Astrocyte (in vitro differentiated cells and primary cell): Measurements from ENCODE around the gene CENPX. TPM values are rescaled to one million over a fixed set of nuclear protein-coding genes. Genes with fewer than 3 reads are reported as not detected.
A peak's percentile ranks its signal among the peaks of the same experiment; 100 is the strongest.

ENCODE experiments used
- DNase-seq: peaks from one replicate; pipeline ENCODE4 v3.0.0-alpha.2; 2010; ENCODE audit warnings: low read depth
- FAIRE-seq: peaks from 2 replicates; lab custom pipeline; 2011; peaks lifted over from hg19 to GRCh38; lab: Jason Lieb, UNC
- H2AFZ ChIP-seq: 2 replicates; pipeline ENCODE4 v1.6.0; 2012; ENCODE audit warnings: low read depth, low read length, inconsistent platforms
- H3K27ac ChIP-seq: 2 replicates; pipeline ENCODE4 v1.5.1; 2011; ENCODE audit warnings: low read depth, low read length, inconsistent platforms
- H3K27me3 ChIP-seq: 2 replicates; pipeline ENCODE4 v1.6.0; 2011; ENCODE audit warnings: low read length, inconsistent platforms; ENCODE audit not compliant: insufficient read depth
- H3K36me3 ChIP-seq: 2 replicates; pipeline ENCODE4 v1.5.1; 2011; ENCODE audit warnings: low read length, inconsistent platforms; ENCODE audit not compliant: insufficient read depth
- H3K4me1 ChIP-seq: 2 replicates; pipeline ENCODE4 v1.5.1; 2011; ENCODE audit warnings: low read length, inconsistent platforms; ENCODE audit not compliant: insufficient read depth
- H3K4me2 ChIP-seq: 2 replicates; pipeline ENCODE4 v1.6.0; 2012; ENCODE audit warnings: low read length, inconsistent platforms
- H3K4me3 ChIP-seq: 2 replicates; pipeline ENCODE4 v1.5.1; 2011; ENCODE audit warnings: low read depth, mild to moderate bottlenecking, low read length, inconsistent platforms; ENCODE audit not compliant: insufficient read depth
- H3K79me2 ChIP-seq: 2 replicates; pipeline ENCODE4 v1.6.0; 2012; ENCODE audit warnings: mild to moderate bottlenecking, low read length, inconsistent platforms; ENCODE audit not compliant: insufficient read depth
- H3K9ac ChIP-seq: 2 replicates; pipeline ENCODE4 v1.6.0; 2012; ENCODE audit warnings: mild to moderate bottlenecking, low read length, inconsistent platforms
- H3K9me3 ChIP-seq: 2 replicates; pipeline ENCODE4 v1.5.1; 2012; ENCODE audit warnings: low read depth, mild to moderate bottlenecking, low read length, inconsistent platforms; ENCODE audit not compliant: insufficient read depth
- H4K20me1 ChIP-seq: 2 replicates; pipeline ENCODE4 v1.6.0; 2012; ENCODE audit warnings: low read length, inconsistent platforms; ENCODE audit not compliant: insufficient read depth
- H3K27ac Mint-ChIP-seq: one replicate; pipeline ENCODE4 v1.8.0; 2021; ENCODE audit warnings: mild to moderate bottlenecking, mixed read lengths; ENCODE audit not compliant: unreplicated experiment
- H3K27me3 Mint-ChIP-seq: one replicate; pipeline ENCODE4 v1.8.0; 2021; ENCODE audit warnings: low read depth, mixed read lengths; ENCODE audit not compliant: unreplicated experiment
- H3K36me3 Mint-ChIP-seq: one replicate; pipeline ENCODE4 v1.8.0; 2021; ENCODE audit warnings: low read depth, mixed read lengths; ENCODE audit not compliant: unreplicated experiment
- H3K4me1 Mint-ChIP-seq: one replicate; pipeline ENCODE4 v1.8.0; 2021; ENCODE audit warnings: low read depth, mixed read lengths; ENCODE audit not compliant: unreplicated experiment
- H3K4me3 Mint-ChIP-seq: one replicate; pipeline ENCODE4 v1.8.0; 2021; ENCODE audit warnings: mild to moderate bottlenecking, moderate library complexity, mixed read lengths; ENCODE audit not compliant: unreplicated experiment
- H3K9me3 Mint-ChIP-seq: one replicate; pipeline ENCODE4 v1.8.0; 2021; ENCODE audit warnings: mild to moderate bottlenecking, mixed read lengths; ENCODE audit not compliant: unreplicated experiment
- CTCF ChIP-seq: IDR thresholded peaks from 2 replicates; pipeline ENCODE4 v1.5.1; 2011; ENCODE audit warnings: low read depth, mild to moderate bottlenecking, inconsistent platforms, low read length, moderate library complexity; ENCODE audit not compliant: insufficient read depth
- EZH2 ChIP-seq: IDR thresholded peaks from 2 replicates; pipeline ENCODE4 v1.6.1; 2012; ENCODE audit warnings: mild to moderate bottlenecking, low read length, inconsistent platforms; ENCODE audit not compliant: insufficient read depth
- total RNA-seq: library from RNA; stranded (reverse); gene quantifications from 2 replicates; pipeline ENCODE4 v1.2.1, GENCODE V29; 2021

Gene CENPX
- total RNA-seq, 1 donor from 2014 or later: 26.7 TPM

GRCh38 chr17:82019690-82020571 lies 2.7 kb downstream of the CENPX start:
- Histone ChIP-seq H2AFZ (no peak overlapping the region), H3K36me3 (no peaks in the 10 kb centered on the region), H3K4me1 (peaks cover 23% of the 10 kb centered on the region), H3K4me3 (no peak overlapping the region), H3K9me3 (no peaks in the 10 kb centered on the region), H4K20me1 (peaks cover 27% of the 10 kb centered on the region), H3K79me2 (peaks cover 15% of the 10 kb centered on the region), H3K27me3 (no peaks in the 10 kb centered on the region), H3K9ac (no peak overlapping the region), H3K4me2 (no peak overlapping the region), H3K27ac (no peak overlapping the region)
- no peaks in the 10 kb centered on the region for H3K9me3 Mint-ChIP-seq
- no peak for FAIRE-seq
- no peaks in the 10 kb centered on the region for H3K4me1 Mint-ChIP-seq
- TF ChIP-seq EZH2: no peak
- TF ChIP-seq CTCF: peak; percentile 41
- H3K27ac Mint-ChIP-seq: no peak overlapping the region
- no peaks in the 10 kb centered on the region for H3K27me3 Mint-ChIP-seq
- no peaks in the 10 kb centered on the region for H3K36me3 Mint-ChIP-seq
- DNase-seq: no peak
- no peak overlapping the region for H3K4me3 Mint-ChIP-seq

GRCh38 chr17:82018989-82019689 lies 3.5 kb downstream of the CENPX start:
- Mint-ChIP-seq H3K27me3 (no peaks in the 10 kb centered on the region), H3K4me3 (no peak overlapping the region), H3K9me3 (no peaks in the 10 kb centered on the region), H3K36me3 (no peaks in the 10 kb centered on the region), H3K27ac (no peak overlapping the region), H3K4me1 (no peaks in the 10 kb centered on the region)
- Histone ChIP-seq H3K36me3 (no peaks in the 10 kb centered on the region), H3K27me3 (no peaks in the 10 kb centered on the region), H3K4me1 (peaks cover 22% of the 10 kb centered on the region), H3K27ac (no peak overlapping the region), H3K9ac (no peak overlapping the region), H2AFZ (no peak overlapping the region), H3K9me3 (no peaks in the 10 kb centered on the region), H3K79me2 (peaks cover 15% of the 10 kb centered on the region), H4K20me1 (peaks cover 27% of the 10 kb centered on the region), H3K4me3 (no peak overlapping the region), H3K4me2 (no peak overlapping the region)
- no peak for DNase-seq
- no peak for FAIRE-seq
- TF ChIP-seq EZH2: no peak
- no peak for TF ChIP-seq CTCF
